HG03045 (cell line): ENCODE measurements around the gene UGP2.

Experiments
- ATAC-seq: cut with Tn5 transposase; IDR thresholded peaks from one replicate; pipeline ENCODE4 v1.9.1; 2021; ENCODE audit warnings: mild to moderate bottlenecking, moderate library complexity; ENCODE audit not compliant: unreplicated experiment

Gene UGP2

GRCh38 chr2:63863707-63864106, 22.0 kb downstream of the UGP2 start:
- ATAC-seq, result no peak

DNA sequence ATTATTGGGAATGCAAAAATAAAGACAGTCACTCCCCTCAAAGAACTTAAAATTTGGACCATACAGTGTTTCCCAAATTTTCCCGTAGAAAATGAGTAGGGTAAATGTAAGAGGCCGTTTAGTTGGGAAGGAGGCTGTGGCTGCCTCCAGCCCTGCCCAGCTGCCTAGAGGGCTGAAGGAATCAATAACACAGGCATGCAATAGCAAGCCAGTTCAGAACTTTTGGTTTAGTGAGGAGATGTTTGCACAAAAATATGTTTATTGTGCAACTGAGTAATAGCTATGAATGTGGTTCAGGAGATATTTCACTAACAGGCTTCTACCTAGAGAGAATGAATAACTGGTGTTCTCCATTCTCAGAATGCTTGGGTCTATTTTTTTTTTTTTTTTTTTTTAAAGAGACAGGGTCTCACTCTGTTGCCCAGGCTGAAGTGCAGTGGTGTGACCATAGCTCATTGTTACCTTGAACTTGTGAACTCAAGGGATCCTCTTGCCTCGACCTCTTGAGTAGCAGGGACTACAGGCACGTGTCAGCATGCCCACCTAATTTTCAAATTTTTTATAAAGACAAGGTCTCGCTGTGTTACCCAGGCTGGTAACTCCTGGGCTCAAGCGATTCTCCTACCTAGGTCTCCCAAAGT, 23.6 kb downstream of the UGP2 start:
- no peak for ATAC-seq

GRCh38 chr2:63866009-63866709, 24.5 kb downstream of the UGP2 start:
- no peak for ATAC-seq

- ATAC-seq, result no peak
Observed at GRCh38 chr2:63870679-63871078, 29.0 kb downstream of the UGP2 start.

- no peak for ATAC-seq
Observed at GRCh38 chr2:63871864-63872263, 30.2 kb downstream of the UGP2 start.

DNA sequence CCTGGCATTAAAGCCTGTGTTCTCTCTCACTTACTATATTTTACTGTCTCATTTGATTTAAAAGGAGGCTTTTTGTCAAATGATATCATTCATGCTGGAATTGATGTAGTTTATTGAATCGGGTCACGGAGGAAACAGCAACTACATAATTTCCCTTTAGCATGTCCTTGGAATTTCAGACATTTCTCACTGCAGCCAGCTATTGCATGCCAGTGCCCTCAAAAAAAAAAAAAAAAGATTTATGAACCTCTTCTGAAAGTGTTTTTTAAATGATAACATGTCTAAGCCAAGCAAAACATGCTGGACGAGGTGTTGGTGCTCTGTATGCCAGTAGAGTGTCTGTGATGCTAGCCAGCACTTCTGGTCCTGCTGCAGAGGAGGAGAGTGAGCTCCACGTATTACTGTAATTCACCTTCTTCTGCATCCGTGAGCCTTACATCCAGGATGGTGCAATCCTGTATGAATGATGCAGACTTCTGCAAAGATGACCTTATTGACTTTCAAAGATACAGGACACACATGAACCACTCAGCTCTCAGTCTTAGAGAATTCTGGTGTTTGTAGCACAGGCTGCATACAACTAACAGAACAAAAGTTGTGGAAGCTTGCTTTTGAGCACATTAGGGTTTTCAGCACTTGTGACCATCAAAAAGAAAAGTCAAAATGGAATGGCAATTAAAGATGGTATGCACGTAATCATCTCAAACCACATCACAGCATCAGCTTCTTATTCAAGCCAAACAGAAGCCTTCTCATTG, 31.1 kb downstream of the UGP2 start:
- ATAC-seq, result no peak

DNA sequence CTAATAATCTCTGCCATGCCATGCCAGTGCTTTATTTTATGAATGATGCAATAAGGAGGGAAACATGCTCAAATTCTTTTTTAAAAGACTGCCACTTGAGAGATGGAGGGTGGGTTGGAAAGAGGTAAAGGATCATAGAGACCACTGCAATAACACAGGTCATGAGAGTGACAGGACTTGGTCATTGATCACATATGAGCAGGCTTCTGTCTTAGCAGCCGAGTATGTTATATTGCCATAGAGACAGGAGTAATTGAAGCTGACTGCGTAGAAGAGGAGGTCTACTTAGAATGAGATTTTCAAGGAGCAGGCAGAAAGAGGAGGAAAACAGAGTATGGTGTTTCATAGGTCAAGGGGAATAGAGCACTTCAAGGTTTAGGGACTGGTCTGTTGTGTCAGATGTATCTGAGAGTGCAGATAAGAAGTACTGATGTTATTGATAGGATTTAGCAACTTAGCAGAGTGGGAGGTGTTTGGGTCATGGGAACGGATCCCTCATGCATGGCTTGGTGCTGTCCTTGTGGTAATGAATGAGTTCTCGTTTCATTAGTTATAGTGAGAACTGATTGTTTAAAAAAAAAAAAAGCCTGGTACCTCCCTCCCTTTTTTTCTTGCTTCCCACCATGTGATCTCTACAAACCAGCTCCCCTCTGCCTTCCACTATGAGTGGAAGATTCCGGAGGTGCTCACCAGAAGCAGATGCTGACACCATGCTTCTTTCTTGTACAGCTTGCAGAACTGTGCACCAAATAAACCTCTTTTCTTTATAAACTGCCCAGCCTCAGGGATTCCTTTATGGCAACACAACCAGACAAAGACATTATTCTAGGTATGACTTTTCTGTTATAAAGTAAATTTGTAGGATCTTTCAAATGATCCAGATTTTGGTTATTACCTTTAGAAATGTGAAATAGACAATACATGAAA, 32.8 kb downstream of the UGP2 start:
- ATAC-seq, result no peak

- no peak for ATAC-seq
Observed at GRCh38 chr2:63875131-63875527, 33.4 kb downstream of the UGP2 start.

- ATAC-seq, result no peak
Observed at GRCh38 chr2:63875559-63876245, 34.0 kb downstream of the UGP2 start.

DNA sequence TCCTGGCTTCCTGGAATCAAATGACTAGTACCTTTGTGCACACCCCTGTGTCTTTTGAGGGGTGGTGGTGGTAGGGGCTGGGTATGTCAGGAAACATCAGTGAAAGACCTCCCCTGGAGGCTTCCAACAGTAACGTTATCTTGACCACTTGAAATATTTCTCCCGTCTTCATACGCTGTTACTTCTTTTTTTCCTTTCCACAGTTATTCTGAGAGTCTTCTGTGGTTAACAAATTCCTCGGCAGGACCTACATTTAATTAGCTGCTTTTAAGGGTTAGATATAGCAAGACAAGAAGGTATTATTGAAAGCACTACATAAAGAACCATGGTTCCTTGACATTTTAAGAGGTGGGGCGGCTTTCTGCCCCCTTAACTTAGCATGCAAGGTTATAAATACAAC, 34.6 kb downstream of the UGP2 start:
- ATAC-seq, result no peak

- ATAC-seq, result no peak
Observed at GRCh38 chr2:63878486-63878885, 36.8 kb downstream of the UGP2 start.

GRCh38 chr2:63879876-63880433, 38.3 kb downstream of the UGP2 start:
- ATAC-seq, result no peak

DNA sequence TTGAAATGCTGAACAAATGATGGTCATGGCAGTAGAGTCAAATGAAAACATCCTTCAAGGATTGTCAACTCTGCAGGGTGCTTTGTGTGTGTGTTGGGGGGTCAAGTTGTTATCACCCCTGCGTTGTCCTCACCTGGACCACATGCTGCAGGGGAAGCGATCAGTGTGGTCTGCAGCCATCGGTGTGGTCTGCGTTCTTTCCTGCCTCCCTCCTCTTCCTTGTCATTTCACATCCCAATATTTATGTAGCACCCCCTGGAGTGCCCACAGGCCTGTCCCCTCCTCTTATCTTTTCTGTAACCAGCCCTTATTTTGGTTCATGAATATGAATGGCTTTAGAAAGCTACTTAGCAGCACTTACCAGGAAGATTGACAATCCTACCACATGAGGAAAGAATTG, 38.9 kb downstream of the UGP2 start:
- no peak for ATAC-seq

DNA sequence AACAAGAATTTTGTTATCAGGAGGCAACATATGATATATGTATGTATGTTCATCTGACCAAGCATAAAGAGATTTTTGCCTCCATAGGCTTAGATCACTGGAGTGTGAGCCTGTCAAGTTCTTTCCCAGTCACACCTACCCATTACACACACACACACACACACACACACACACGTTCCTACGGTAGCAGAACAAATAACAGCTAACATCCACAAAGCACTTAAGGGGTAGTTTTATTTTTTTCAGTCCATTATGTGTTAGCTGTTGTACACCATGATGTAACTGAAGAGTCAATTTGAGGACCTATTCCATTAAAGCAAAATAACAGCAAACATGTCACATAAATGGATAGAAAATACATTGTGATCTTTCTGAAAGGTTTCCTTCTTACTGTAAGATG, 39.5 kb downstream of the UGP2 start:
- ATAC-seq, result no peak

- ATAC-seq, result no peak
Observed at GRCh38 chr2:63882395-63883105, 40.9 kb downstream of the UGP2 start.

- no peak for ATAC-seq
Observed at GRCh38 chr2:63886445-63886844, 44.7 kb downstream of the UGP2 start.

GRCh38 chr2:63888053-63888452, 46.4 kb downstream of the UGP2 start:
- ATAC-seq, result no peak

DNA sequence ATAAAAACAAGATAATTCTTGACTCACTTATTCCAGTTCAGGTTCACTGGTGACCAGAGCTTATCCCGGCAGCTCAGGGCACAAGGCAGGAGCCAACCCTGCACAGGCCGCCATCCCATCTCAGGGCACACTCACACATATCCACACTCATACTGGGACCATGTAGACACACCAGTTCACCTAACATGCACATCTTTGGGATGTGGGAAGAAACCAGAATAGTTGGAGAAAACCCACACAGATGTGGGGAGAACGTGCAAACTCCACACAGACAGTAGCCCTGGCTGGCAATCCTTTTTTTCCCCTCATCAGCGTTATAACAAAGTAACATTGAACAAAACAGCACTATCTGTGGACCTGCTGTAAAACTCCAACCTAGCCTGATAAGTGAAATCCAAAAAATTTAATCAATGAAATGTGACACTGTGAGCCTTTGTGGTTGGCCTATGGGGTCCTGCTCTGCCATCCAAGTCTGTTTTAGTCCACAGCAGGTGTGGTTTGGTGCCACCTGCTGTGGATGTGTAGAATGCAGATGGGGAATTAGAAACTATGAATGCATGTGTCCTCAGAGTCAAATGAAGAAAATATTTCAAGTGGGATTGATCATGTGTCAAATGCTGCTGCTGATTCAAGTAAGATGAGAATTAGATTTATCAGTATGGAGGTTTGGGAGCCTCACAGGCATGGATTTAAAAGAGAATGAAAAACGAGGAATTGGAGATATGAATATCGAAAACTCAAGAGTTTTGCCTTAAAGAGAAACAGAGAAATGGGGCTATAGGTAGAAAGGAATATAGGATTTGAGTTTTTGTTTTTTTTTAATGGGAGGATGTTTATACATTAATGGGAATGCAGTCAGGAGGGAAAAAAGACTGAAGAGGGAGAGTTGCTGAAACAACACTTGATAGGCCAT, 47.0 kb downstream of the UGP2 start:
- peak; percentile 62 for ATAC-seq
